ENCODE data around the gene GARIN5B.

GARIN5B gene

GRCh38 chr19:55352549-55353145 is 10.4 kb downstream of the GARIN5B start:
- TF ChIP-seq CTCF (IDR thresholded peaks at IDR 0.05): no peak

- no peak for TF ChIP-seq CTCF (IDR thresholded peaks at IDR 0.05)
Measured at GRCh38 chr19:55352040-55352439, 11.0 kb downstream of the GARIN5B start.

- TF ChIP-seq CTCF (IDR thresholded peaks at IDR 0.05): no peak
Measured at GRCh38 chr19:55350620-55351315, 12.3 kb downstream of the GARIN5B start.

GRCh38 chr19:55348317-55349034 is 14.6 kb downstream of the GARIN5B start:
- TF ChIP-seq CTCF (IDR thresholded peaks at IDR 0.05): no peak

GRCh38 chr19:55347442-55348009 is 15.5 kb downstream of the GARIN5B start:
- TF ChIP-seq CTCF (IDR thresholded peaks at IDR 0.05): no peak

GRCh38 chr19:55346725-55347441 is 16.2 kb downstream of the GARIN5B start:
- no peak for TF ChIP-seq CTCF (IDR thresholded peaks at IDR 0.05)
